GM18861 (cell line): ENCODE measurements around the gene LCE7A.
A peak's percentile ranks its signal among the peaks of the same experiment; 100 is the strongest.

Experiments used
- ATAC-seq: cut with Tn5 transposase; IDR thresholded peaks from one replicate; pipeline ENCODE4 v1.9.1; 2021; ENCODE audit not compliant: unreplicated experiment

Gene LCE7A

DNA sequence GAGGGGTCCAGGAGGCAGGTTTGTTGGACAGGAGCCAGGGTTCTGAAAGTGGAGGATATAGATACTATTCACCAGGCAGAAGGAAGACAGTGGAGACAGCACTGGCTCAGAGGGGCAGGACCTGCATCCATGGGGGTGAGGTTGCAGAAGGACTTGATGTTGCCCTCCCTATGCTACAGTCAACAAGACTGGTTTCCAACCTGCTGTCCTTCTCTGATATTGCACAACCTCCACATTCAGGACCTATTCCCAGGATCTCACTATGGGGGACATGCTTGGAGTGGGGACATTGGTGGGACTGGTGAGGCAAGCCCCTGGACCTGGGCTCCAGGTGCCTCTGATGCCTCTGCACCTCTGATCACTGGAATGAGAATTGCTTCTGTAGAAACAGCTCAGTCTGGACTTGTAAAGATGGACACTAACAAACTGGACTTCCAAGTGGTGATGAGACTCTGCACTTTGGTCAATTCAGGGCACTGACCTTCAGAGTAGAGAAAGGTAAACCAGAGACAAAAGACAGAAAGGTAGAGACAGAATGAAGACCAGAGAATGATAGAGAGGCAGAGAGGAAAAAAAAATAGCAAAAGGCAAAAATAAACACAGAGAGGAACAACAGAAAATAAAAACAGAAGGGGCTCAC is 19.9 kb downstream of the LCE7A start:
- no peak for ATAC-seq

- no peak for ATAC-seq
Measured at GRCh38 chr1:152880316-152880715, 20.5 kb downstream of the LCE7A start.

DNA sequence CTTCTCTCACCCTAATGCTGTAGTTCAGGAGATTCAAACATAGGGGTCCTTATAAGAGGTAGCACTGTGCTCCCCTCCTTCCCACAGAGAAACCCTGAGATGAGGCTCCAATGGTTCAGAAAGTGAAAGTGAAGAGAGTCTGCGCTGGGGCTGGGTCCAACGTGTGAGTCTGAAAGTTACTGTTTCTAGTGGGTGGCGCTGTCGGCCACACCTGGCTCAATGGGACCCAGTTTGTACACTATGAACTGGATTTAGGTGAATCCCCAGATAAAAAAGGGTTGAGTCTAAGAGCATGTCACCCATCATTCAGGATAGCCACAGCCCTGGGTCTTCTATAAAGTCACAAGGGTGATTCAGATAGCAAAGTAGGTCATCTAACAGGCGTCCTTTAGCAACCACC is 21.1 kb downstream of the LCE7A start:
- no peak for ATAC-seq

GRCh38 chr1:152884085-152884484 is 24.3 kb downstream of the LCE7A start:
- ATAC-seq = no peak

- ATAC-seq = no peak
Measured at GRCh38 chr1:152884506-152884905, 24.7 kb downstream of the LCE7A start.

GRCh38 chr1:152884966-152885624 is 25.3 kb downstream of the LCE7A start:
- ATAC-seq = no peak

- no peak for ATAC-seq
Measured at GRCh38 chr1:152886085-152886484, 26.3 kb downstream of the LCE7A start.

- ATAC-seq = no peak
Measured at GRCh38 chr1:152886758-152887409, 27.1 kb downstream of the LCE7A start.

DNA sequence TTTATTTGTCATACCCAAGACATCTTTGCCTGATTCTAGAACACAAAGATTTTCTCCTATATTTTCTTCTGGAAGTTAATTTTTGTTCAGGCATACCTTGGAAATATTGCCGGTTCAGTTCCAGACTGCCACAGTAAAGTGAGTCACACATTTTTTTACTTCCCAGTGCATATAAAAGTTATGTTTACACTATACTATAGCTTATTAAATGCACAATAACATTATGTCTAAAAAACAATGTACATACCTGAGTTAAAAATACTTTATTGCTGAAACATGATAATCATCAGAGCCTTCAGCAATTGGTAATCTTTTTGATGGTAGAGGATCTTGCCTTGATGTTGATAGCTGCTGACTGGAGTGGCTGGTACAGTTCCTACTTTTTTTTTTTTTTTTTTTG is 28.3 kb downstream of the LCE7A start:
- ATAC-seq = no peak

- ATAC-seq = no peak
Measured at GRCh38 chr1:152899027-152899426, 39.2 kb downstream of the LCE7A start.

GRCh38 chr1:152899883-152900282 is 40.1 kb downstream of the LCE7A start:
- ATAC-seq = no peak

DNA sequence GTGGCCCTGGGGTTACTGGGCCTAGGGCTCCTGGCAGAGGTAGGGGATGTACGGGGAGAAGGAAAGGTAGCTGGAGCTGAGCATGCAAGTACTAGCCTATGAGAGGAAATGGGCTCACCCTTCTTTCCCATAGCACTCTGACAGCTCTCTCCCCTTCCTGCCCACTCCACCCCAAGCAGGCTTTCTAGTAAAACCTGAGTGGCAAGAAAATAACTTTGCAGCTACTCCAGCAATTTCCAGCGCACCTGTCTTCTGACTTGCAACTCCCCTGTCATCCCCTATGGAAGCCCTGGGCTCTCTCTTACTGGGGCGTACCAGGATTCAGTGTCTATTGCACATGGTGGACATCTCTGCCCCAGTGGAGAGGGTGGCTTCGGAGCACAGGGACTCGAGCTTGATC is 41.8 kb downstream of the LCE7A start:
- ATAC-seq = no peak

DNA sequence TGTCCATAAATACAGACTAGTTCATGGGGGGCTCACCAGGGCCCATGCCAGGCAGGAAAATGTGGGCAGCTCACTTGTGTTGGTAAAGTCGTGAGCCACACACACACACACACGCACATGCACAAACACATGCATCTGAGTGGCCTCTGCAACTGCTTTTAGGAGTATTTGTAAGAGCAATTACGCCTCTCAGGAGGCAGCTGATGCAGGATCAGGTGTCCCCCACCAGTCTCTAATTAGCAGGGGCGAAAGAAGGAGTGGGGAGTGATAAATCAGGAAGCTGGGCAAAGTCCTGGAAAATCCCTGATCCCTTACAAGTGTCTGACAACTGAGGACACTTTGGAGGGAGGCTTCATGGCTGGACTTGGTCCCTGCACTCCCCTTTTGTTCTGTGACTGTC is 42.8 kb downstream of the LCE7A start:
- no peak for ATAC-seq

DNA sequence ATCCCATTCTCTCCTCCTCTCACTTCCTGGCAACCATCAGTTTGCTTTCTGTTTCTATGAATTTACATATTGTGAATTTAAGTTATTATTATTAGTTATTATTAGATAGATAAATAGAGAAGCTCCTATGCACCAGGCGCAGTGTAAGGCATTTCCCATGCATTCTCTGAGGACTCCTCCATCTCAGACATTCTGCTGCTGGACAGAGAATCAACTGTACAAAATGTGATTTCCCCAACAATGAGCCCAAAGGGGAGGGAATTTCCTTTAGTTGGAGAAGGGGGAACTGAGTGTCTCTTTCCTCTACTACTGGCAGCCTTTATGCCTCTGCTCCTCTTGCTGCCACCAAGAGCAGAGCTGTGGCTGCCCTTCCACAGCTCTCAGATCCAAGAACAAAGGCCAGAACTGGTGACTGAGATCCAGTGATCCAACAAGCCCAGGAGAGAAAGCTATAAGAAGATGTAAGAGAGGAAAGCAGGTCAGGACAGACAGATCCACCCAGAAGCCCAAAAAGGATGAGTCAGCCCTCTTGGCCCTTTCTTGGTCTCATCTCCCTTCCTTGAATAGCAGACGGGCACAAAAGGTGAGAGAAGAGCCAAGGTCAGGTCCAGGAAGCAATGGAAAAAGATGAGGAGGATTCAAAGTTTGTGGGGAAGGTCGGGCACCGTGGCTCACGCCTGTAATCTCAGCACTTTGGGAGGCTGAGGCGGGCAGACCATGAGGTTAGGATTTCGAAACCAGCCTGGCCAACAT is 45.1 kb downstream of the LCE7A start:
- ATAC-seq = no peak

DNA sequence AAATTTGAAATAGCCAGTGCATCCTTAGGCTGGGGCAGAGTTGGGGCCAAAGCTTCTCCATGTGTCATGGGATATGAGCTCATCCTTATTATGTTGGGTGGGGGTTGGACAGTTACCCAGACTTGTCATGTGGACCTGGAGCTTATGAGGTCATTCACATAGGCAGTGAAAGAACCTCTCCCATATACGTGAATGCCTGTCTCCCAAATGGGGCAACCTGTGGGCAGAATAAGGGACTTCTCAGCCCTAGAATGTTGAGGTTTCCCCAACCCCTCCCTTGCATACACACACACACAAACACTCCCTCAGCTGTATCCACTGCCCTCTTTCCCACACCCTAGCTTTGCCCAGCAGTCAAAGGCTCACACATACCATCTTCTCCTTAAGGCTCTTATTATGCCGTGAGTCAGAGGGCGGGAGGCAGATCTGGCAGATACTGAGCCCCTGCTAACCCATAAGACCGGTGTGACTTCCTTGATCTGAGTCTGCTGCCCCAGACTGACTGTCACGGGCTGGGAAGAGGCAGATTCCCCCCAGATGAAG is 46.3 kb downstream of the LCE7A start:
- no peak for ATAC-seq

DNA sequence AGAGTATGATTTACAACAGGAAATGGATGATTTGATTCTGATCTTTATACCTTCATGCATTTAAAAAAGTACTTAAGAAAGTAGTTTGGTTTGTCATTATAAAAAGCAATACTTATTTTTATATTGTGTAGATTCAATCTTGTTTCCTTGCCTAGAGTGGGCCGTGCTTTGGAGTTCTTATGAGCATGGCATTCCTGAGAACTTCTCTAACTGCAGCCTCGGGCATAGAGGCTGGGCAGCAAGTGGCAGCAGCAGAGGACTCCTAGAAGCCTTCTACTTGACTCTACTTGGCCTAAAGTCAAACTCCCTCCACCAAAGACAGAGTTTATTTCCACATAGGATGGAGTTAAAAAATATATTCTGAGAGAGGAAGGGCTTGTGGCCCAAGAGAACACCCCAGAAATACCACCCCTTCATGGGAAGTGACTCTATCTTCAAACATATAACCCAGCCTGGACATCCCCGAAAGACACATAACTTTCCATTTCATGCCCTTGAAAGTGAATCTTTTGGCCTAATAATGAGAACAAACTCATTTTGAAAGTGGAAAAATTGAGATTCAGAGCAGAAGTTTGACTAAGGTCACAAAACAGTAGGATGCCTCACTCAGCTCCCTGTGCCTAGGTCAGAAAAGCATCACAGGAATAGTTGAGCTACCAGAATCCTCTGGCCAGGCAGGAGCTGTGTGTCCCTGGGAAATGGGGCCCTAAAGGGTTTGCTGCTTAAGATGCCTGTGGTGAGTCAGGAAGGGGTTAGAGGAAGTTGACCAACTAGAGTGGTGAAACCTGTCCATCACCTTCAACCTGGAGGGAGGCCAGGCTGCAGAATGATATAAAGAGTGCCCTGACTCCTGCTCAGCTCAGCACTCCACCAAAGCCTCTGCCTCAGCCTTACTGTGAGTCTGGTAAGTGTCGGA is 48.1 kb downstream of the LCE7A start, which contains the start of gene IVL:
TSS of gene IVL (plus strand) at position 861 of the 916 bp plus-strand sequence. CDS start 1,252 bp downstream, outside the sequence.
- ATAC-seq = peak; percentile 43

- no peak for ATAC-seq
Measured at GRCh38 chr1:152909206-152909605, 49.4 kb downstream of the LCE7A start.
